ENCODE data around the gene DBR1.

DBR1 gene

GRCh38 chr3:138119423-138119766, 55.3 kb downstream of the DBR1 start:
- ChIA-PET POLR2A (no interaction called here), CTCF (interaction anchor here (0.9 to 3.7 kb wide), 10 partner anchors 8 to 56 kb away, joined by 3 to 68 read pairs (median 6); no protein-coding TSS in a partner anchor)
- TF ChIP-seq CTCF (IDR thresholded peaks at IDR 0.05; ENCODE audit: control extremely low read depth, extremely low read depth, low read depth, missing control alignments) = no peak
- DNase-seq (ENCODE audit: extremely low spot score) = no peak

- CTCF ChIA-PET = interaction anchor here (0.8 to 3.7 kb wide), 18 partner anchors 8 to 1013 kb away, joined by 3 to 68 read pairs (median 4); no protein-coding TSS in a partner anchor
- DNase-seq (ENCODE audit: extremely low spot score) = peak; percentile 69
- peak; percentile 86 for TF ChIP-seq CTCF (IDR thresholded peaks at IDR 0.05; ENCODE audit: control extremely low read depth, extremely low read depth, low read depth, missing control alignments)
- POLR2A ChIA-PET = no interaction called here
Observed at GRCh38 chr3:138118612-138119422, 55.9 kb downstream of the DBR1 start.

GRCh38 chr3:138114988-138115971, 59.4 kb downstream of the DBR1 start, which contains the start of gene DZIP1L:
TSS of gene DZIP1L (minus strand) at chr3:138115608. CDS start at chr3:138103971, 11,637 bp downstream.
- TF ChIP-seq CTCF (IDR thresholded peaks at IDR 0.05; ENCODE audit: control extremely low read depth, extremely low read depth, low read depth, missing control alignments) = peak; percentile 66
- POLR2A ChIA-PET = no interaction called here
- CTCF ChIA-PET = interaction anchor here (1.2 to 2.6 kb wide), 4 partner anchors 9 to 1005 kb away, joined by 3 to 10 read pairs (median 4); no protein-coding TSS in a partner anchor
- peak; percentile 76 for DNase-seq (ENCODE audit: extremely low spot score)

GRCh38 chr3:138114431-138114918, 60.2 kb downstream of the DBR1 start:
- no peak for TF ChIP-seq CTCF (IDR thresholded peaks at IDR 0.05; ENCODE audit: control extremely low read depth, extremely low read depth, low read depth, missing control alignments)
- ChIA-PET CTCF (interaction anchor here (4.0 kb wide), 1 partner anchor 13 kb away, joined by 15 read pairs; no protein-coding TSS in a partner anchor), POLR2A (no interaction called here)
- DNase-seq (ENCODE audit: extremely low spot score) = no peak

GRCh38 chr3:138113326-138113725, 61.4 kb downstream of the DBR1 start:
- CTCF ChIA-PET = interaction anchor here (1.1 to 4.0 kb wide), 3 partner anchors 9 to 52 kb away, joined by 3 to 15 read pairs (median 3); no protein-coding TSS in a partner anchor
- TF ChIP-seq CTCF (IDR thresholded peaks at IDR 0.05; ENCODE audit: control extremely low read depth, extremely low read depth, low read depth, missing control alignments) = no peak
- POLR2A ChIA-PET = no interaction called here
- no peak for DNase-seq (ENCODE audit: extremely low spot score)

- no peak for TF ChIP-seq CTCF (IDR thresholded peaks at IDR 0.05; ENCODE audit: control extremely low read depth, extremely low read depth, low read depth, missing control alignments)
- DNase-seq (ENCODE audit: extremely low spot score) = no peak
- ChIA-PET POLR2A (no interaction called here), CTCF (interaction anchor here (1.1 to 4.0 kb wide), 3 partner anchors 8 to 51 kb away, joined by 3 to 15 read pairs (median 3); no protein-coding TSS in a partner anchor)
Observed at GRCh38 chr3:138112362-138112761, 62.4 kb downstream of the DBR1 start.
